Neuron (in vitro differentiated cells): ENCODE measurements around the gene LRRC74B.
A peak's percentile ranks its signal among the peaks of the same experiment; 100 is the strongest.
"Not testable (repeated sequence)": the region's sequence is repeated elsewhere in the genome, so short reads cannot be mapped to it uniquely, and the experiment has no call there.

Experiments used
- H2AFZ ChIP-seq: one replicate; pipeline ENCODE4 v1.6.1; 2013; ENCODE audit warnings: low read depth, mild to moderate bottlenecking, inconsistent platforms, low read length, moderate library complexity
- H3K27me3 ChIP-seq: one replicate; pipeline ENCODE4 v1.6.1; 2013; ENCODE audit warnings: low read length; ENCODE audit not compliant: insufficient read depth
- H3K36me3 ChIP-seq: one replicate; pipeline ENCODE4 v1.6.1; 2013; ENCODE audit warnings: low read length; ENCODE audit not compliant: insufficient read depth
- H3K4me1 ChIP-seq: one replicate; pipeline ENCODE4 v1.6.1; 2013; ENCODE audit warnings: low read length; ENCODE audit not compliant: insufficient read depth
- H3K4me3 ChIP-seq: 2 replicates; pipeline ENCODE4 v1.5.1; 2013; ENCODE audit warnings: mild to moderate bottlenecking, low read length, moderate library complexity
- H3K9me3 ChIP-seq: one replicate; pipeline ENCODE4 v1.6.1; 2013; ENCODE audit warnings: low read length

The LRRC74B gene

GRCh38 chr22:21094911-21095772 lies 49.4 kb downstream of the LRRC74B start:
- Histone ChIP-seq H3K4me3 (no peak overlapping the region), H3K9me3 (no peaks in the 10 kb centered on the region), H3K36me3 (no peaks in the 10 kb centered on the region), H2AFZ (no peak overlapping the region), H3K27me3 (no peaks in the 10 kb centered on the region), H3K4me1 (no peaks in the 10 kb centered on the region)

DNA sequence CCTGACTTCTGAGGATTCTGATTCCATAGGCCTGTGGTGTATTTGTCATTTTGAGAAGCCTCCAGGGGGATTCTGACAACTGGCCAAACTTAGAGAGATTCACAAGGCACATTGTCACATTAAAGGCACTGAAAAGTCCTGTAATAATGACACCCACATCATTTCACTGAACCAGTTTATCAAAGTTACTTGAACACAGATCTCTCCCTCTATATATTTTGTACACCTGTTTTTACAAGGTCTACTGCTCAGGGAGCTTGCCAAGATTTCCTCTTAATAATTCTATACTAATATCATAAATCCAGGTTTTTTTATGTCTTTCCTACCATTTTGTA lies 50.0 kb downstream of the LRRC74B start:
- no peaks in the 10 kb centered on the region for H3K9me3 ChIP-seq
- H3K4me3 ChIP-seq = no peak overlapping the region
- H3K27me3 ChIP-seq = no peaks in the 10 kb centered on the region
- no peaks in the 10 kb centered on the region for H3K36me3 ChIP-seq
- H2AFZ ChIP-seq = no peak overlapping the region
- no peaks in the 10 kb centered on the region for H3K4me1 ChIP-seq

GRCh38 chr22:21096878-21097277 lies 51.1 kb downstream of the LRRC74B start:
- not testable (repeated sequence) for H3K4me1 ChIP-seq, H3K9me3 ChIP-seq

DNA sequence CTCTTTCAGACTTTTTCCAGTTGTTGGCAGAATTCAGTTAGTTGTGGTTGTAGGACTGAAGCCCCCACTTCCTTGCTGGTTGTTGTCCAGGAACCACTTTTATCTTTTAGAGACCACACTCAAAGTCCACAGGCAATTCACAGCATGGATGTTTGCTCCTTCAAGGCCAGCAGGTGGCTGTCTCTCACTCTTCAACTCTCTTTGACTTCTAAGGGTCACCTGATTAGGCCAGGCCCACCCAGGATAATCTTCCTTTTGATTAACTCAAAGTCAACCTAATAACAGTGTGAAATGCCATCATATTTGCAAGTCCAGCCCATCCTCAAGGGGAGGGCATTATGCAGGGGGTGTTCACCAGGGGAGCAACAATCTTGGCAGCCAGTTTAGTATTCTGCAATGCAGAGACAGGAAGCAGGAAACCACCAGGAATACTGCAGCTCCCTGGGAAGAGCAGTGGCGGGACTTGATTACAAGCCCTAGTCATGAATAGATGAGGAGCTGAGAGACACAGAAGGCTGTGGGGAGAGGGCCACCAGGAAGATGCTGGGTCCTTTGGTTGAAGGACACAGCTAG lies 52.4 kb downstream of the LRRC74B start:
- Histone ChIP-seq H3K4me1 (no peaks in the 10 kb centered on the region), H3K36me3 (no peaks in the 10 kb centered on the region), H3K27me3 (no peaks in the 10 kb centered on the region), H3K9me3 (no peaks in the 10 kb centered on the region), H2AFZ (no peak overlapping the region), H3K4me3 (no peak overlapping the region)

More at GRCh38 chr22:21096878-21097277, 51.1 kb downstream of the LRRC74B start:
- not testable (repeated sequence) for H3K36me3 ChIP-seq, H2AFZ ChIP-seq, H3K27me3 ChIP-seq, H3K4me3 ChIP-seq

DNA sequence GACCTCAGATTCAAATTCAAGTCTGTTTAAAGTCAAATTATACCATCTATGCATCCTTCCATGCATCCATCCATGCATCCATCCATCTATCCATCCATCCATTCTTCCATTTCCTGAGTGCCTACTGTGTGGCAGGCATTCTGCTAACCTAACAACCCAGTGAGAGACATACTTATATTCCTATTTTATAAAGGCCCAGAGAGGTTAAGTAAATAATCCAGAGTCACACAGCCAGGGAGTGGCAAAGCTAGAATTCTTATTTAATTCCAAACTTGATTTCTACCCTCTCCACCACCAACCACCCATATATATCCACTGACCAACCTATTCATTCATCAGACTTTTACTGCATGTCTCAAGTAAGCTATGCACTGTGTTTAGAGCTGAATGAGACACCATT lies 53.8 kb downstream of the LRRC74B start:
- Histone ChIP-seq H3K9me3 (no peaks in the 10 kb centered on the region), H3K27me3 (no peaks in the 10 kb centered on the region), H3K4me3 (no peak overlapping the region), H2AFZ (no peak overlapping the region), H3K36me3 (no peaks in the 10 kb centered on the region), H3K4me1 (no peaks in the 10 kb centered on the region)

GRCh38 chr22:21100149-21101032 lies 54.6 kb downstream of the LRRC74B start:
- H3K4me3 ChIP-seq = no peak overlapping the region
- no peaks in the 10 kb centered on the region for H3K9me3 ChIP-seq
- no peaks in the 10 kb centered on the region for H3K4me1 ChIP-seq
- H2AFZ ChIP-seq = no peak overlapping the region
- H3K27me3 ChIP-seq = no peaks in the 10 kb centered on the region
- no peaks in the 10 kb centered on the region for H3K36me3 ChIP-seq

DNA sequence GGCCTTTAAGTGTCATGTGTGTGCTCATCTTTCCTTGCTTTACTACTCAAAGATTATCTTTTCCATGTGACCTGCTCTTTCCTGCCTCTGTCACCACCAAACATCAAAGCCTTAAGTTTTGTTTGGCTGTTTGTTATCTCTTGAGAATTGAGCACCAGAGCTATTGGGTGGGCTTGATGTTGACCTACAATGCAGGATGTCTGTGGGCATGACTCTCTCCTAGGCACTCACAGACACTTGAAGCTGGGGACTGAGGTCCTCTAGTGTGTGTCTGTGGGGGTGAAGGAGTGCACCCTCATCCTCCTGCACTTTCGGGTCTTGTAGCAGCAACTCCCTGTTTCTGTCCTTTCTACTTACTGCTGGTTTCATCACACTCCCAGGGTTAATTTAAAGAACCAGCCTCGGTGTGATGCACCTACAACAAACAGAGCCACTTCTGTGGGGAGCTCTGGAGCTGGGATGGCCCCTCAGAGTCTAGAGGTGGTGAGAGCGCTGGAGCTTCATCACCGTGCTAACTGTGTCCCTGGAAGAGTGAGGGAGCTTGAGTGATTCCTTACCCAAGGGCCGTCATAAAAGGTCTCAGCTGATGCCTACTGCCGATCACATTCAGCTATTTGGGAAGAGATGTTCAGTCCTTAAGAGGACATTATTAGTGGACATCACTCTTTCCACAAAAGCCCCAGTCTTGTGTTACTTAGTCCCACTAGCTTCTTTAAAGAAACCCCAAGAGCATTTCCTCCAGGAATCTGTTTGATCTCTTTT lies 56.3 kb downstream of the LRRC74B start:
- H3K9me3 ChIP-seq = no peaks in the 10 kb centered on the region
- no peak overlapping the region for H3K4me3 ChIP-seq
- no peaks in the 10 kb centered on the region for H3K27me3 ChIP-seq
- no peak overlapping the region for H2AFZ ChIP-seq
- H3K4me1 ChIP-seq = no peaks in the 10 kb centered on the region
- no peaks in the 10 kb centered on the region for H3K36me3 ChIP-seq

- no peaks in the 10 kb centered on the region for H3K36me3 ChIP-seq
- H3K9me3 ChIP-seq = no peaks in the 10 kb centered on the region
- H3K4me1 ChIP-seq = no peaks in the 10 kb centered on the region
- H3K4me3 ChIP-seq = peak overlapping the region; percentile 21
- H2AFZ ChIP-seq = peak overlapping the region; percentile 0
- no peaks in the 10 kb centered on the region for H3K27me3 ChIP-seq
These were observed 57.0 kb downstream of the LRRC74B start for GRCh38 chr22:21102659-21103267.

DNA sequence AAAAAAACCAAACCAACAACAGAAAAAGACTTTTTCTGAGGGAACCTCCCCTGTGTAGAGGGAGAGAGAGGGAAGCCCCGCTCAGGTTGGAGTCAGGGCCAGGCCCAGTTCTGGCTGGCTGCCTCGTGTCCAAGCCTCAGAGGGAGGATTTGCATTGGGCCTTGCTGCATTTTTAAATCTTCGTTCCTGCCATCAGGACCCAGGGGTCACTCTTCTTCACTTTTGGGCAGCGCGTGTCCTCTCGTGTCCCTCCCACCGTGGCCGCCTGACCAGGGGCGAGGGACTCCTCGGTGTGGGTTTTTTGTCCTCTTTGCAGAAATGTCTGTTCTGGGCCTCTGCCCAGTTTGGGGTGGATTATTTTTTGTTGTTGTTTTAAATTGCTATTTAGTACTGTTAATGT lies 57.9 kb downstream of the LRRC74B start:
- H2AFZ ChIP-seq = no peak overlapping the region
- no peaks in the 10 kb centered on the region for H3K27me3 ChIP-seq
- H3K9me3 ChIP-seq = no peaks in the 10 kb centered on the region
- H3K4me1 ChIP-seq = no peaks in the 10 kb centered on the region
- no peak overlapping the region for H3K4me3 ChIP-seq
- H3K36me3 ChIP-seq = no peaks in the 10 kb centered on the region

GRCh38 chr22:21104126-21104691 lies 58.5 kb downstream of the LRRC74B start:
- H2AFZ ChIP-seq = no peak overlapping the region
- H3K4me1 ChIP-seq = no peaks in the 10 kb centered on the region
- no peak overlapping the region for H3K4me3 ChIP-seq
- no peaks in the 10 kb centered on the region for H3K9me3 ChIP-seq
- H3K36me3 ChIP-seq = no peaks in the 10 kb centered on the region
- H3K27me3 ChIP-seq = no peaks in the 10 kb centered on the region

DNA sequence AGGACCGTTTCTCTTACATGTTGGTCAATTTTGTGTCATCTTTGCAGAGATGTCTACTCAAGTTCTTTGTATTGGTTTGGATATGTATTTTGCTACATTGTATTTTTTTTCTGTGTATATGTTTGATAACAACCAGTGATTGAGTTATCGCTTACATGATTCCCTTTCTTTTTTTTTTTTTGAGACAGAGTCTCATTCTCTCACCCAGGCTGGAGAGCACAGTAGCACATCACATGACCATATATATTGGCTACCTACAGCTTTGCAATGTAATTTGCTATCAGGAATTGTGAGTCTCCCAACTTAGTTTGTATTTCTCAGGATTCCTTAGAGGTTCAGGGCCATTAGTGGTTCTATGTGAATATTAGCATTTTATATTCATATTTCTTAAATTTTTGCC lies 59.5 kb downstream of the LRRC74B start:
- Histone ChIP-seq H3K9me3 (no peaks in the 10 kb centered on the region), H3K27me3 (no peaks in the 10 kb centered on the region), H3K4me1 (no peaks in the 10 kb centered on the region), H3K36me3 (no peaks in the 10 kb centered on the region), H2AFZ (no peak overlapping the region), H3K4me3 (no peak overlapping the region)

DNA sequence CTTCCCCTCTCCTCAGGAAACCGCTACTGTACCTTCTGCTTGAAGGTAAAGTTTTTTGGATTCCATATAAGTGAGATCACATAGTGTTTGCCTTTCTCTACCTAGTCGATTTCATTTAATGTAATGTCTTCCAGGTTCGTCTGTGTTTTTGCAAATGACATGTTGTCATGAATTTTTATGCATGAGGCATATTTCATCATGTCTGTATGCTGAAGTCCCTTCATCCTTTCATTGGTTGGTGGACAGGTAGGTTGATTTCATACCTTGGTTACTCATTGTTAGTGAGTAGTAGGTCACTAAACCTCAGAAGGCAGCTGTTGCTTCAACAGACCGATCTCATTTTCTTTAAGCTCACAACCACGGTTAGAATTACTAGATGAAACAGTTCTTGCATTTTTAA lies 60.3 kb downstream of the LRRC74B start:
- H2AFZ ChIP-seq = no peak overlapping the region
- no peak overlapping the region for H3K4me3 ChIP-seq
- no peaks in the 10 kb centered on the region for H3K9me3 ChIP-seq
- no peaks in the 10 kb centered on the region for H3K36me3 ChIP-seq
- H3K27me3 ChIP-seq = no peaks in the 10 kb centered on the region
- no peaks in the 10 kb centered on the region for H3K4me1 ChIP-seq
